Measurements from ENCODE around the gene MTCL1. TPM values are rescaled to one million over a fixed set of nuclear protein-coding genes. Genes with fewer than 3 reads are reported as not detected.

Gene MTCL1
- total RNA-seq, 1 experiment from 2014 or later: 50.1 TPM

GRCh38 chr18:8681196-8681595 lies 24.2 kb upstream of the MTCL1 start:
- no peak for DNase-seq (ENCODE audit: low read depth, low spot score)
- H3K9me3 ChIP-seq (ENCODE audit: control insufficient read depth, insufficient read depth, low read depth, low read length): no peaks in the 10 kb centered on the region
- H3K27me3 ChIP-seq (ENCODE audit: control insufficient read depth, insufficient read depth, low read length): no peaks in the 10 kb centered on the region
- BruUV-seq (replicated peaks): no TSS peak
- no peaks in the 10 kb centered on the region for H3K4me1 ChIP-seq (ENCODE audit: control insufficient read depth, insufficient read depth, low read length)
- ChIA-PET CTCF (no interaction called here), POLR2A (no interaction called here)
- H3K4me3 ChIP-seq (ENCODE audit: low read depth in 2 of 2, low read length in 2 of 2): no peak overlapping the region
- TF ChIP-seq CTCF (IDR thresholded peaks at IDR 0.05) (no peak), REST (IDR thresholded peaks at IDR 0.05; ENCODE audit: insufficient read depth in 1 of 2, low read depth in 2 of 2, low read length in 1 of 2) (no peak), SIN3A (IDR thresholded peaks at IDR 0.05; ENCODE audit: borderline replicate concordance, insufficient read depth, low read depth, low read length) (no peak), TCF7L2 (IDR thresholded peaks at IDR 0.05; ENCODE audit: low read depth, low read length) (no peak), POLR2AphosphoS5 (IDR thresholded peaks at IDR 0.05; ENCODE audit: low read depth, low read length) (no peak)
- intact Hi-C loops (cut with micrococcal nuclease; ENCODE audit: unreplicated experiment) (no loop called here), in situ Hi-C loops (cut with HindIII; ENCODE audit: low pct_unique_long_range_greater_than_20kb, low sequenced_read_pairs) (no loop called here)
- H3K27ac ChIP-seq (ENCODE audit: low read length): no peak overlapping the region
- no peak for ATAC-seq
- no peaks in the 10 kb centered on the region for H3K36me3 ChIP-seq (ENCODE audit: control insufficient read depth, insufficient read depth, low read length)

- CTCF ChIA-PET: no interaction called here
- no peaks in the 10 kb centered on the region for H3K9me3 ChIP-seq (ENCODE audit: control insufficient read depth, insufficient read depth, low read depth, low read length)
- ATAC-seq: no peak
- TF ChIP-seq REST (IDR thresholded peaks at IDR 0.05; ENCODE audit: insufficient read depth in 1 of 2, low read depth in 2 of 2, low read length in 1 of 2) (no peak), POLR2AphosphoS5 (IDR thresholded peaks at IDR 0.05; ENCODE audit: low read depth, low read length) (no peak), SIN3A (IDR thresholded peaks at IDR 0.05; ENCODE audit: borderline replicate concordance, insufficient read depth, low read depth, low read length) (no peak), CTCF (IDR thresholded peaks at IDR 0.05) (no peak), TCF7L2 (IDR thresholded peaks at IDR 0.05; ENCODE audit: low read depth, low read length) (no peak)
- in situ Hi-C loops (cut with HindIII; ENCODE audit: low pct_unique_long_range_greater_than_20kb, low sequenced_read_pairs): no loop called here
- POLR2A ChIA-PET: no interaction called here
- intact Hi-C loops (cut with micrococcal nuclease; ENCODE audit: unreplicated experiment): no loop called here
- H3K27ac ChIP-seq (ENCODE audit: low read length): no peak overlapping the region
- no peaks in the 10 kb centered on the region for H3K27me3 ChIP-seq (ENCODE audit: control insufficient read depth, insufficient read depth, low read length)
- no TSS peak for BruUV-seq (replicated peaks)
- H3K4me3 ChIP-seq (ENCODE audit: low read depth in 2 of 2, low read length in 2 of 2): no peak overlapping the region
- no peak for DNase-seq (ENCODE audit: low read depth, low spot score)
- H3K4me1 ChIP-seq (ENCODE audit: control insufficient read depth, insufficient read depth, low read length): no peaks in the 10 kb centered on the region
- H3K36me3 ChIP-seq (ENCODE audit: control insufficient read depth, insufficient read depth, low read length): no peaks in the 10 kb centered on the region
Measured at GRCh38 chr18:8684577-8684976, 20.8 kb upstream of the MTCL1 start.
